Superior temporal gyrus (tissue), 1 donor: Measurements from ENCODE around the gene CCDC33.

ENCODE experiments used
- DNase-seq: peaks from one replicate; pipeline ENCODE4 v3.0.0-alpha.2; 2016; ENCODE audit errors: extremely low spot score

CCDC33 gene

DNA sequence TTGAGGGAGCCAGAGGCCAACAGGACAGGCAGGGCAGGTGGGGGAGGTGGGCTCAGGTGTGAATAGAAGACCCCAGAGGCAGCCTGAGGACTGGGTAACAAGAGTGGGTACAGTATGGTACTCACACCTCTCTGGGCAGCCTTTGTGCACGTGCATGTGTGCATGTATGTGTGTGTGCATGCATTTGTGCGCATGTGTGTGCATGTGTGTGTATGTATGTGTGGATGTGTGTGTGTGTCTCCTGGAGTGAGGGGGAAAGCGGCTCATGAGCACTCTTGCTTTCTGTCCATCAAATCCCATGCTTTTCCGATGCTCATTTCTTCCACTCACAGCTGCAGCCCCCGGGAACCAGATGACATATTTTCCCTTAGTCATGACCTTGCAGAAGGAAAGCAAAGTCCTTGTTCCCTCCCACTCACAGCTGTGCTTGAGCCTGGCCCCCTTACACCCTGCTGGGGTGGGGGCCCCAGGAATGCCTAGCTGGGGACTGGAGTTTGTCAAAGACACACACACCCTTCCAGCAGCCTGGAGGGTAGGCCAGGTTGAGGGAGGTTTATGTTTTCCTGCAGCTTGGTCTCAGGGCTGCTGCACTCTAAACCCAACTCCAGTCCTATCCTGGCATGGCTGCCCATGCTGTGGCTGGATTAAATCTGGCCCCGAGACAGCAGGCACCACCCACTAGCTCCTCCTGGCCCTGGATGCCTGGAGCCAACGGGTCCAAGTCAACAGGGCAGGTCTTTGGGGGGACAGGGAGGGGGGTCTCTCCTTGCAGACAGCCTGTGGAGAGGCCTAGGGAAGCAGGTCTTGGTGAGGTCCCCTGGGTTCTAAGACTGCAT is 22.5 kb downstream of the CCDC33 start:
- no peak for DNase-seq

DNA sequence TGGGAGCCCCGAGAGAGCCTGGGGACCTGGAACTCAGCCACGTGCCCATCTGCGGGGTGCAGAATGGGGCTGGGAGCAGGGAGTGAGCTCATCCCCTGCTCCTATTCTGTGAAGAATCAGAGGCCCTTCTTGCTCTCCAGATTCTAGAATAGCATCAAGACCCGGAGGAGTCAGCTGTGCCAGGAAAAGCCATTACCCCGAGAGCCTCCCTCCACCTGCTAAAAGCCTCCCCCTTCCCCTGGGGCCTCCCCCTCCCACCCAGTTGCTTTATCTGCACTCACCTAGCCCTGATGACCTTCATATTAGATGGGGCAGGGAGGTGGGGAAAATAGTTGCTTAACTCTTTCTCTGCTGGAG is 23.1 kb downstream of the CCDC33 start:
- no peak for DNase-seq

DNA sequence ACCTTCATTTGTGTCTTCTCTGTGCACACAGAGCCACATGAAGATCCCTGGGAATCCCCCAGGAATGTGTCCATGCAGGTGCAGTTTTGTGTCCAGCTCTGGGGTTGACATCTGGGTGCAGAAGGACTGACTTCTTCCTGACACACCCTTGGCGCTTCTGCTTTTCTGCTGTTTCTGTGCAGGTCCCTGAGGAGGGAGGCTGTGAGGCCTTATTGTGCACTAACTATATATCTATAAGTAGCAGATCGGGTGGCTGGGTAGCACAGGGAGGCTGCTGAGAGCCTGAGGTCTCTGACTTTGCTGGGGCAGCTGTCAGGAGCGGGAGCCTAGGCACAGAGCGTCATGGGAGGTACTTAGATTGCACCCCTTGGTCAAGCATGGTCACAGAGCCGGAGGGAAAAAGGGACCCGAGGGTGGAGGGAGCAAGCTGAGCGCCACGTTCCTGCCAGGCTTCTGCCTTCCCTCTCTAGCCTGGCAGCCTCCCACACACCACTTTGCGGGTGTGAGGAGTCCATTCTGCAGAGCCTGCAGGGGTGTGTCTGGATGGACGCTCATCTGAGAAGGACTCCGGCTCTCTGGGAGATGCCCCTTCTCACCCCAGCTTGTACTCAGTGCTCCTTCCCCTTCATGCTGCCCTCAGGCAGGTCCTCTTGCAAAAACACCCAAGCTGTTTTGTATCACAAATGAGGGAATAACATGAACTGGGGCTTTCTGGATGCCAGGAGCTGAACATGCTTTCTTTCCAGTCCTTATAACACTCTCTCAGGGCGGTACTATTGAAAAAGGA is 23.9 kb downstream of the CCDC33 start:
- DNase-seq: no peak

DNA sequence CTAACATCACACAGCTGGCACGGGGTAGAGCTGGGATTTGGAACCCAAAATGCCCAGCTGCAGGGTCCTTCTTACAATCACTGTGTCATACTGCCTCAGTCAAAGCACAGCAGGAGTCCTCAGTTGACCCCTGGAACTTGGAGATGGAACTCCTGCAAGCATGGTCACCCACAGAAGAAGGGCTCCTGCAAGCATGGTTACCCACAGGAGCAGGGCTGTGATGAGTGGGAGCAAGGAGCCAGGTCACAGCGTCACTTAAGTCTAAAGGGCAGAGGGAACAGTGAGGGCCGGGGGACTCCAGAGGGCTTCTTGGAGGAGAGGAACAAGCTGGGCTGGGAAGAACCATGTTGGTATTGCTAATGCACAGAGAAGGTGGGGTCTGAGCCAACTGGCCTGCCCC is 24.9 kb downstream of the CCDC33 start:
- no peak for DNase-seq

DNA sequence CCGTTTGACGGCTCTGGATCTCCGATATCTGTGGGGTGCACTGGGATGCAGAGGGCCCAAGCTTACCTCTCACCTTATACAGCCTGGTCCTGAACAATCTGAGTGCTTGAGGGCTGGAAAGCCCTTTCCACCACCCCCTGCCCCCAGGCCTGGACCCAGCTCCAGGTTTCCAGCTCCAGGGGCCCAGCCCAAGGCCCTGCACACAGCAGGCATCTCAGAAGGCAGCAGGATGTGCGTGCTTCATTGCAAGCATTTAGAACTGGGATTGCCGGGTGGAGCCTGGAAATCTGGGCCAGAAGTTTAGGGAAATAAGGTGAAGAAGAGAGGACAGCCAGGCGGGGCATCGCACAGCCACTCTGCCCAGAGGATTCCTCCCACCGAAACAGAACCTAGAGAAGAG is 25.6 kb downstream of the CCDC33 start:
- no peak for DNase-seq

DNA sequence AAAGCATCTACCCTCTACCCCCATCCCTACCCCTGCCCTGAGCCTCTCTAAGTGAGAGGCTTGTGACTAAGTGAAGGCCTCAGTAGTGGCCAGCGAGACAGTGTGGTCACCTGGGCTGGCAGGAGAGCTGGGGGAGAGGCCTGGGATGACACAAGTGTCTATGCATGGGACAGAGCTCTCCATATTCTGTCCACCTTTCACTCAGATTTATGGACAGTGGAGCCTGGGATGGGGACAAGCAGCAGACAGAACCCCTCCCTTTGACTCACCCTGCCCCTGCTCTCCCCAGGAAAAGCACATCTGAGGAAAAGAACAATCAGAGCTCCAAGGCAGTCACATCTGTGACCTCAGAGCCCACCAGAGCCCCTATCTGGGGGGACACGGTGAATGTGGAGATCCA is 26.0 kb downstream of the CCDC33 start:
- no peak for DNase-seq

DNA sequence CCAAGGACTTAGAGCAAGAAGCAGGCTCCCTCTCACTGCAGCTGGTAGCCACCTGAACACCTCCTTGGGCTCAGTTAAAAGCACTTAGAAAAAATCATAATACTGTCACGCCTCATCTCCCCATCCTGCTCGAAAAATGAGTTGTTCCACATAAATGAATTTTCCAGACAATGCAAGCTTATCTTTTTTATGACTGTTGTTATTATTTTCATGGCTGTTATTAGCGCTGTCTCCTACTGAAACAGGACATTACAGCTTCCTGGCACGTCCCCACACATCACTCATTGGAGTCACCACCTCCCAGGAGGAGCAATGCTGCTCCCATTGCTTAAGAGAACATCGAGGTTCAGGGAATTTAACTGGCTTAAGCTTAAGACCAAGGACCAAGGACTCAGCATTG is 26.5 kb downstream of the CCDC33 start:
- no peak for DNase-seq

DNA sequence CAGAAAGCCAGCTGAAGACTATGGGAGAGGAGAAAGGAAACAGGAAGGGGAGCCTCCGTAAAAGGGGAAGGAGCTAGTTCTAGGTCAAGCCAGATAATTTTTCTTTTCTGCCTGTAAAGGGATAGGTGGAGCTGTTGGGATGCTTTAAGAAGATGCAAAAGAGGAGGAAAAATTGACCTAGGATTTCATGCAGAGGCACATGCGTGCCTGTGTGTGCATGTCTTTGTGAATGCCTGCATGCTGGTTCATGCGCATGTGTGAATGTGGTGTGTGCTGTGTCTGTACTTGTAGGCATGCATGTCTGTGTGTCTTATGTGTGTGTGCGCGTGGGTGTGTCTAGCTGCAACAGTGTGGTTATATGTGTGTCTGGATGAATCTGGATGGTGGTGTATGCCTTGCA is 27.3 kb downstream of the CCDC33 start:
- DNase-seq: peak; percentile 34

DNA sequence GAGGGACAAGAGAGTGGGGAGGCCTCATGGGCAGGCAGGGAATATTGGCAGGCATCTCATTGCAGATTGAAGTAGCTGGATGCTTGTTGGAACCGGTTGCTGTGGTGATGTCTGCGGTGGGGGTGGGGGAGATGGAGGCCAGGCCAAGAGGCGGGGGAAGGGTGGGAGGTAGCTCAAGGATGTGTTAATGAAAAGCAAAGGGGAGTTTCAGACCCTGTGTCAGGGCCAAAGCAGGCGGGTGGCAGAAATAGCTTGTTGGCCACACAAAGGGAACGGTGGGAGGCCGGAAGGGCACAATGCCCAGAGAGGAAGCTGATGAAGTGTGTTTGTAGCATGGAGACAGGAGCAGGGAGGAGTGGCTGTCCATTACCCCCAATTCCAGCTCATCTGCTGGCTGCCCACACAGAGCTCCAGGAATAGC is 28.0 kb downstream of the CCDC33 start:
- DNase-seq: peak; percentile 32

DNA sequence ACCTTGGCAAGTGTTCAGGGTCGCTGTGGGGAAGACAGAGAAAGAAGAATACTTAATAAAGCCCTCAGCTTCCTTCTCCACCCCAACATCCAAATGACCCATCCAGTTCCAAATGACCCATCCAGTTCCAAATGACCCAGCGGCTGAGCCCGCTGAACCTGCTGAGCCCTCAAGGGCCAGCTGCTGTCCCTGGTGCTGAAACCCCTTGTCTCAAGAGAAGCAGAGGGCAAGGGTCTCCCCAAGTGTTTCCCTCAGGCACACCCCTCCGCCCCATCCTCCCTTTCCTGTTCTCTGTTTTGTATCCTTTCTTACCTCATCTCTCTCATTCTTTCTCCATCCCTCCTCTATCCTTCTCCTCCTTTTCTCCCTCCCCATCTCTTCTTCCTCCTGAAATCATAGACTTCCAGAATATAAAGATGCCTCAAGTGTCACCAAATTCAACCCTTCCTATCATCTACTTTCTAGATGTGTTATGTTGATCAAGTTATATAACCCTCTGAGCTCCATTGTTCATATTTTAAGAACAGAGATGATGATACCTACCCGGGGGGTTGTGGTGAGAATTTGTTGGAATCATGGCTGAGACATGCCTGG is 29.0 kb downstream of the CCDC33 start:
- no peak for DNase-seq

DNA sequence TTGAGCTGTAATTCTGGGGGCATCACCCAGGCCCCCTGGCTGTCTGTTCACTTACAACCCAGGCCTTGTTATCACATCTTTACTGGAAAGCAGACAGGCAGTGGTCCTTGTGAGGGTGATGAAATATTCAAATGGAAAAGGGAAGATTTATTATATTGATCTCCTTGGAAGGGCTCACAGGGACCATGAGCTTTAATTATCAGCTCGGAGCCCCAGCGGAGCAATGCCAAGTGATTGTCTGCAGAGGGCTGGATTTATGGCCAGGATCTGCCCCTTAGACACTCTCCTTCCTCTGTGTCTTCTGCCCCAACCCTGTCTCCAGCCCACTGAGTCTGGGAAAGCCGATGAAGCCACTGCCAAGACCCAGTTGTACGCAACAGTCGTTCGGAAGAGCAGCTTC is 31.9 kb downstream of the CCDC33 start:
- DNase-seq: no peak

DNA sequence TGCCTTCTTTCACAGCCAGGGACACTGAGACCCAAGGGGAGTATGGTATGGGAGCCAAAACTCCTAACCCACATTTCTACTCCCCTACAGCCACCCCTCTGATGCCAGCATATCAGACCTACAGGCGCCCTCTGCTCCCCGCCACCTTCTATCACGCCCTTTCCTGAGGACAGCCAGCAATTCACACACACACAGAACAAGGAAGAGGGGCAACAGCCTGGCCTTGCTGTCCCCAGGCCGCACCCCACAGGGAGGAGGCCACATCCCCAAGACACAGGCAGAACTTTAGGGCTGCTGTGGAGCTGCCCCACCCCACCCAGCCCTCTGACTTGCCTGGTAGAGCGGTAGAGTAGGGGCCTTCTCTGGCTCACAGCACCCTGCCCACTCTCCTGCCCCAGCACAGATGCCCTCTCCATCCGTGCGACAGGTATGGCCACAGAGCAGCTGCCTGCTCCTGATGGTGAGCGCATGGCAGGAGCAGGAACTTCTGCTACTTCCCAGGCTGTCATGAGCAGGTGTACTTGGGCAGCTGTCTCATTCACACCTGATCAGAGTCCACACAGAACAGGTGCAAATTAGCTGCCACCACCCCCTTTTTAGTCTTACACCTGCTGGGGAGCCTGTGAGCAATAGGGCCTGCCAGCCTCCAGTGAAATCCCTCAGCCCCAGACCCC is 33.4 kb downstream of the CCDC33 start:
- no peak for DNase-seq

DNA sequence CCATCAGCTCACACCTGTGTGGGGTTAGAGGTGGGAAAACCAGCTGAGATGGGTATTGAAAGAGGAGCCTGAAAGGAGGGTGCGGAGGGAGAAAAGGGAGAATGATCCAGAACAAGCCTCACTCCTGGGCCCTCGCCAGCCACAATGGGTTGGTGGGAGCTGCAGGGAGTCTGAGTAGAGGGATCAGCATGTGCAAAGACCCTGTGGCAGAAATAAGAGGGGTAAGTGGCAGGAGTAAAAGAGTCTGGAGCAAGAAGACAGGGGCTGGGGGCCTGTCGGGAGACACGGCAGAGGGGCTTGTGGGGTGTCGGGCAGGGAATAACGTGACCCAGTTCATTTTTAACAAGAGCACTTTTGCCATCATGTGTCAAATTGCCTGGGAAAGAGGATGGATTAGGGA is 34.0 kb downstream of the CCDC33 start:
- no peak for DNase-seq

DNA sequence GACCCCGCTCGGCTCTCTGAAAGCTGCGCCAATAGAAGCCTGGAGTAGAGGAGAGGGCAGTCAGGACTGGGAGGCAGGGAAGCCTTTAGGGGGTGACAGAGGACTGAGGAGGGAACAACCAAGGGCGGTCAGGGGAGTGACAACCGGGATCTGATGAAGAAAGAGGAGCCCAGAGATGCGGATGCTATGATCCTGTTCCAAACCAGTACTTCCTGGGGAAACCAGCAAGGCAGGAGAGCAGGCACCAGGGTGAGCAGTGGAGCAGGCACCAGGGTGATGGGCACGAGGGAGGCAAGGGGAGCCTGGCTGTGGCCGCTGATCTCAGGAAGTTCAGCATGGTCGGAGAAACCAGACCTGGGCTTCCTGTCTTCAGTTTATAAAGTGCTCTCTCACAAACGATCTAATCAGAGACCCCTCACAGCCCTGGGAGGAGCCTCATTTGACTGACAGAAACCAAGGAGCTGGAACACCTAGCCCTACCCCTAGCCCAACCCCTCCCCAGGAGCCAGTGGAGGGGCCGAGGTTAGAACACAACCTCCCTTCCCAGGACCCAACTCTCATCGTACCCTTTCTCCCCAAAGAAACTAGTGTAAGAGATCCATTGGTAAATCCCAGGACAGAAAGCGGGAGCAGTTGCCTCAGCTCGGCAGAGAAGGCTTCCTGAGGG is 34.9 kb downstream of the CCDC33 start:
- DNase-seq: no peak

DNA sequence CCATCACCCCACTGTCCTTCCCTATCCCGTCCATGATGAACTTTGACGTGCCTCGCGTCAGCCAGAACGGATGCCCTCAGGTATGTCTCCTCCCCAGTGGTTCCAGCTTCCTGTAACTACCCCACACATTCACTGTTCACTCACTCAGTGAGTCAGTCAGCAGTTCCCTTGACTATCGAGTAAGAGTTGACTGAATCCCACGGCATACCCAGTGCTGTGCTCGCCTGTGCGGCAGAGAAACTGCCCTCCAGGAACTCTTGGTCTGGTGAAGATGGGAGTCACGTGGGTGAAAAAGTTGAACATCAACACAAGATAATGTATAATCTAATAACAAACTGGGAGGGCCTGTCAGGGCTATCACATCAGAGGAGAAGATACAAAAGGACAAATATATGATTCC is 36.7 kb downstream of the CCDC33 start:
- no peak for DNase-seq

DNA sequence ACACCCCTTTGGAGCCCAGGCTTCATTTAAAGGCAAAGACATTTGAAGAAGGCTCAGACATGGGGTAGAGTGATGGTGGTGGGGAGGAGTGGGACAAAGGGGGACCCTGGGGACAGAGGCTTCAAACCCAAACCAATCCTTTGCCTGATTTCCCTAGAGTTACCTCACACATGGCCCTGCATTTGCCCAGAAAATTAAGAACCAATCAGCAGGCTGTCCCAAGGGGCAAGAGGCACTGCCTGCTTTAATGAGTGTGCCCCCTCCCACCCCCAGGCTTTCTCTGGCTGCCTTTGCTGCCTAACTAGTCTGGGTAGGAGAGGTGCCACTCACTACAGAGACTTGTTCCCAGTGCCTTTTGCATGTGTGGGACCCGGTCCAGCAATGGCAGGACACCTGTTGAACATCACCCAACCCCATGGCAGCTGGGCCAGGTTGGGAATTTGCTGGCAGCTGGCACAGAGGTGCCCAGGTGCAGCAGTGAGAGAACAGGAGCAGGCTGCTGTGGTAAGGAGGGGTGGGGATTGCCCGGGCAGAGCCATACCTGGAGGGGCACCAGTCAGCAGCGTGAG is 38.4 kb downstream of the CCDC33 start:
- DNase-seq: no peak

DNA sequence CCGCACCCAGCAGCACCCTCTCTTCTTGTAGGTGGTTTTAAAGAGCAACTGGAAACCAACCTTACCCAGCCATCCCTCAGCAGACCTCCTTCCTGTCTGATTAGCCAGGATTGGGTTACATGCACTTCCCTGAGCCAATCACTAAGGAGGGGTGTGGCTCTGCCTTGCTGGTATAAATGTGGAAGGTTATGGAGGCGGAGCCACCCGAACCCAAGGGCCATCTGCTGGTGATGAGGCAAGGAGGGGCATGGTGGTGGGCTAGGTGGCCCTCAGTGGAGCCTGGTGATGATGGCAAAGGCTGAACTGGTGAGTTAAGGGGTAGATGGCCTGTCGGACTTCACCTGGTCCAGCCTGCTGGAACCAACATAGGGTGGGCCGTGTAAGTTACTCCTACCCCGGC is 39.8 kb downstream of the CCDC33 start:
- DNase-seq: no peak

DNA sequence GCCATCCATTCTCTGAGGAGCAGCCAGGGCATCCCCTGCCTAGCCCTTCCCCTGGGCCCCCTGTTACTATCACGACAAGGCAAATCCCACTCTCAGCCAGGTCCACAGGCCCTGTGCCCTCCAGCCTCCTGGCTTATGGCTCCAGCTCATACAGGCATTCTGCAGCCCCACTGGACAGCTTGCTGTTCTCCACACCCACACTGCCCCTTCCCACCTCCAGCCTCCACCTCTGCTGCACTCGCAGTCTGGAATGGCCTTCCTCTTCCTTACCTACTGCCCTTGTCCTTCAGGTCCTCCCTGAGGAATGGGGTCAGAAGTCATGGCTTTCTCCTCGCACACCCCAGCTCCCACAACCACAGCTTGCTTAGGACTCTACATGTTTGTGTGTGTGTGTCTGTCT is 40.4 kb downstream of the CCDC33 start:
- no peak for DNase-seq

DNA sequence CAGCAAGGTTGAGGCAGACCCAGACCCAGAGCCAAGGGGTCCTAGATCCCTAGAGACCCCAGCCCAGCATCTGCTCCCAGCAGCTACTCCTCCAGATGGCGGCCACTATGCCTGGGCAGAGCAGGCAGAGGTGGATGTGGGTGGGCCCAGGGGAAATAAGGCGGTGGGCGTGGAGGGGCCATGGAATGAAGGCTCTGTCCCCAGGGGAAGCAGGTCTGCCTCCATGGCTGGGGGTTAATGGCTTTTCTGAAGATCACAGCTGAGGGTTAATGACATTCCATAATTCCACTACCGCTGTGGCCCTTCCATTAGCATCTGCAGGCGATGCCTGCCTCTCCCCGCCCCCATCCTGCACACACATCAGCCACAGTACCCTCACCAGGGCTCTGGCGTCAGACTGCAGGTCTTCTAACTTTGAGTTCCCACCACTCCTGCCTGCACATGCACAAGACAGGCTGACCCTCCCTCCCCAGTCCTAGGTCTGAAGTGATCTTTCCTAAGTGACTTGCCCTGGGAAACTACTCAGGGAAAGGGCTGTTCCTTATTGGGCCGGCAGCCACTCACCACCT is 41.2 kb downstream of the CCDC33 start:
- no peak for DNase-seq

DNA sequence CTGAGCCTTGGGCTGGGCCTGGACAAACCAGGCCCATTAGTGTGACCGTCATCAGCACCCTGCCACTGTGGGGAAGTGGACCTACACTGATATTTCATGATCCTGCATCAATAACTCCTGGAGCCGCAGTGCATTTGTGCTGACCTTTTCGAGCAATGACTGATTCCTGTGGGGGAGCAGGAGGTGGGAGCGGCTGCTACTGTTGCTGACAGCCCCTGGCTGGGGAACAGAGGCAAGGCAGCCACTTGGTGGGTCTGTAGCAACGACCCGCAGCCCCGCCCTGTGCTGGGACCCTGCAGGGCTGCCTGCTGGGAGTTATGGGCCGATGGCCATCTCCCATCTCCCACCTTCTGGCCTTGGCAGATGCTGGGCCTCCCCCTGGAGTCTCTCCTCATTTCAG is 42.1 kb downstream of the CCDC33 start:
- no peak for DNase-seq
